Measurements from ENCODE around the gene AKR1C8.
A peak's percentile ranks its signal among the peaks of the same experiment; 100 is the strongest.
"Not testable (repeated sequence)": the region's sequence is repeated elsewhere in the genome, so short reads cannot be mapped to it uniquely, and the experiment has no call there.

The AKR1C8 gene

GRCh38 chr10:5184987-5185775 is at the start of gene AKR1C8:
Gene AKR1C8, minus strand, starts transcription at chr10:5185150. Its CDS starts 46 bp downstream, at chr10:5185104.
- DNase-seq, result no peak

- peak; percentile 6 to 36 for DNase-seq
Observed at GRCh38 chr10:5234106-5234860, 49.3 kb upstream of the AKR1C8 start.

- no peak for DNase-seq
Observed at GRCh38 chr10:5233324-5233723, 48.4 kb upstream of the AKR1C8 start.

GRCh38 chr10:5229019-5229418 is 44.1 kb upstream of the AKR1C8 start:
- no peak for DNase-seq

- not testable (repeated sequence) for DNase-seq
Observed at GRCh38 chr10:5222942-5223341, 38.0 kb upstream of the AKR1C8 start.

- DNase-seq, result no peak
Observed at GRCh38 chr10:5219262-5219661, 34.3 kb upstream of the AKR1C8 start.

DNA sequence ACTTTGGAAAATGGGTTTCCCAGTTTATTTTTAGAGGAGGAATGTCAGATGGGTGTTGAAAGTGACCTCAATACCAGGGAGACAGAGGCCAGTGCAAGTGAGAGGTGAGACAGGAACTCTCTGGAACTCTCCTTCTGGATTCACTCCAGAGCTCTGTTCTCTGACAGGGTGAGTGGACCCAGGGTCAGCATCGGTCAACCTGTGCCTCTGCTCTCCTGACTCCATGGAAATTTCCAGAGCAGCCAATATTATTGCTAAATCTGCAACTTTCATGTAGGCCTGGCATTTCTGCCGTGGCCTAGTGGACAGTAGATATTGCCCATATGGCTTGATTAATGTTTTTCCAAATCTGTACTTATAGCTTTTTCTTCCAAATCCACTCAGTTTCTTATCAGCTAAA is 31.9 kb upstream of the AKR1C8 start:
- DNase-seq, result no peak

DNA sequence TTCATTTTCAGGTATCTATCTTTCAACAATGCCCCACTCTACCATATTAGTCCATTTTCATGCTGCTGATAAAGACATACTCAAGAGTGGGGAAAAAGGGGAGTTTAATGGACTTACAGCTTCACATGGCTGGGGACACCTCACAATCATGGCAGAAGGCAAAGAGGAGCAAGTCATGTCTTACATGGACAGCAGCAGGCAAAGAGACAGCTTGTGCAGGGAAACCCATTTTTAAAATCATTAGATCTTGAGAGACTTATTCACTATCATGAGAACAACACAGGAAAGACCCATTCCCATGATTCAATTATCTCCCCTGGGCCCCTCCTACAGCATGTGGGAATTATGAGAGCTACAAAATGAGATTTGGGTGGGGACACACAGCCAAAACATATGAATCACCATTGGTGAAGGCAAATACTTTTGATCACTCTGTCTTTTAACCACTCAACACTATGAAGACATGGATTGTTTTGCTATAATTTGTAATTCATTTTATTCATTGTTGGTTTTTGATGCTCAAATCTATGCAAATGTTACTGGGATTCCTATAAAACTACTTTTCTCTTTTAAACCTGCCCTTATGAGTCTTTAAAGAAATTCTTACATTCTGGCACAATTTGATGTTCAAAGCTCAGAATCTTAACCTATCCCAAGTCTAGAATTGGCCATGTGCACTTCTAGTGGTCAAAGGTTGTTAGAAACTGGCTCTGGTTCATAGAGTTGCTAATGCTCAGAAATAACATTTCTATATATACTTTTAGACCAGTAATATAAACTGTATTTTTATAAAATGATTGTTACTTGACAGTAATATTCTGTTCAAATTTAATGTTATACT is 27.0 kb upstream of the AKR1C8 start:
- DNase-seq, result no peak

GRCh38 chr10:5210261-5210660 is 25.3 kb upstream of the AKR1C8 start:
- not testable (repeated sequence) for DNase-seq

DNA sequence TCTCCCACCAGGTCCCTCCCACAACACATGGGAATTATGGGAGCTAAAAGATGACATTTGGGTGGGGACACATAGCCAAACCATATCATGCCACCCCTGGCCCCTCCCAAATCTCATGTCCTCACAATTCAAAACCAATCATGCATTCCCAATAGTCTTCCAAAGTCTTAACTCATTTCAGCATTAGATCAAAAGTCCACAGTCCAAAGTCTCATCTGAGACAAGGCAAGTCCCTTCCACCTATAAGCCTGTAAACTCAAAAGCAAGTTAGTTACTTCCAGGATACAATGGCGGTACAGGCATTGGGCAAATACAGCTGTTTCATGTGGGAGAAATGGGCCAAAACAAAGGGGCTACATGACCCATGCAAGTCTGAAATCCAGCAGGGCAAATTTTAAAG is 24.8 kb upstream of the AKR1C8 start:
- DNase-seq, result not testable (repeated sequence)

DNA sequence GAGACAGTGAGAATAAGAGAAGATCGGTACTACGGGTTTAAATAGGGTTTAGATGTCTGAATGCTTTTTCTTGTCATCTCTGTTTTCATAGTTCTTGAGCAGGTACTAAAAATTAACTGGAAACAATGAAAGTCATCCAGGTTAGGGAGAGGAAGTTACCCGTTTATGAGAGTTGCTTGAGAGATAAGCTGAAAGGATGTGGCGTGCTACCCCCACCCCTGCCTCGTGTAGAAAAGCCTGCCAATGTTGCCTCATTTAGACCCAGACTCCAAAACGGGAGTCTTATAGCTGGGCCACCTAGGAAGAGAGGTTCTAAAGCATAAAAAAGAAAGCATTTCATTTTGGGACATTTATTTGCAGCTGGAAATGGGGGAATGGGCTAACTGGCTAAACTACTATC is 21.8 kb upstream of the AKR1C8 start:
- DNase-seq, result no peak

DNA sequence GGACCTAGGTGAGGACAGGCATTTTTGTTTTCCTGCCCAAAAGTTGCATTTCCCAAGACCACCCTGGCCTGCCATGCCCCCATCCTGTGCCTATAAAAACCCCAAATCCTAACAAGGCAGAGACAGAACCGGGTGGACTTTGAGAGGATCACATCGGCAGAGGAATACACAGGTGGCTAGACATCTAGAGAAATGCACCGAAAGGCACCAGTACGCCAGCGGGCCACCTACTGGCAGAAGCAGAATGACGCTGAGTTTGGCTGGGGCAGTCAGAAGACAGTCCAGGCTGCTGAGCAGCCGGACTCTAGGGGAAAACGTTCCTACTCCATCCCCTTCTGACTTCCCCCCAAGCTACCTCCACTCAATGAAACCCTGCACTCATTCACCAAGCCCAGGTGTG is 14.4 kb upstream of the AKR1C8 start:
- DNase-seq, result no peak

GRCh38 chr10:5198386-5198785 is 13.4 kb upstream of the AKR1C8 start:
- DNase-seq, result no peak

- DNase-seq, result no peak
Observed at GRCh38 chr10:5196702-5197113, 11.8 kb upstream of the AKR1C8 start, which contains the start of gene AKR1C4. Gene AKR1C4, plus strand, starts transcription at chr10:5196837. Its CDS starts 31 bp downstream, at chr10:5196868.

DNA sequence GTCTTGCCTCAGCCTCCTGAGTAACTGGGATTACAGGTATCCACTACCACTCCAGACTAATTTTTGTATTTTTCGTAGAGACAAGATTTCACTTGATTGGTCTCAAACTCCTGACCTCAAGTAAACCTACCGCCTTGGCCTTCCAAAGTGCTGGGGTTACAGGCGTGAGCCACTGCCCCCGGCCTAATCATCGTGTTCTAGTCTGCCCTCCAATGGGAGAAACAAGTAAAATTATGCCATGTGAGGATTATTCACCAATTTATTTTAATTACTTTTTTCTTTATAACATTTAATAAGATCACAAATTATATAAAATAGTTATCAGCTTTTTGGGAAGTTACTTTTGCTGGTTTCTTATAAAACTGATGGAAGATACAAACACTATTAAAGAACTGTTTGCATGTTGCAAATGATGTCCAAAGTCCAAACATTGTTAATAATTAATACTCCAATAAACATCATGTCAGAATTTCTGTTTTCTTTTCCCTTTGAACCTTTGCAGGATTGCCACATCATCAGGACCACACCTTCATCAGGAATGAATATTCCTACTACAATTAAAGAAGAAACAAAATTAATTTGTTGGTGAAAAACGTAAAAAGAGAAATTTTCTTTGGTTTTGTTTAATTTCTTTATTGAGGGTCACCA is 10.9 kb upstream of the AKR1C8 start:
- DNase-seq, result no peak

DNA sequence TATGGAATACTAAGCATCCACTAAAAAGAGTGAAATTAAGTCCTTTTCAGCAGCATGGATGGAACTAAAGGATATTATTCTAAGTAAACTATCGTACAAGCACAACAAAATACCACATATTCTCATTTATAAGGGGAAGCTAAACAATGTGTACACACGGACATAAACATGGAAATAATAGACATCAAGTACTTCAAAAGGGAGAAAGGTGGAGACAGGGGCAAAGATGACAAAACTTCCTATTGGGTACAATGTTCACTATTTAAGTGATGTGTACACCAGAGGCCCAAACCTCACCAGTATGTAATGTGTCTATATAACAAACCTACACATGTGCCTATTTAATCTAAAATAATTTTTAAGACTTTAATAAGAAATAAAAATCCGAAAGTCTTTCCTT is 9.5 kb upstream of the AKR1C8 start:
- DNase-seq, result no peak

DNA sequence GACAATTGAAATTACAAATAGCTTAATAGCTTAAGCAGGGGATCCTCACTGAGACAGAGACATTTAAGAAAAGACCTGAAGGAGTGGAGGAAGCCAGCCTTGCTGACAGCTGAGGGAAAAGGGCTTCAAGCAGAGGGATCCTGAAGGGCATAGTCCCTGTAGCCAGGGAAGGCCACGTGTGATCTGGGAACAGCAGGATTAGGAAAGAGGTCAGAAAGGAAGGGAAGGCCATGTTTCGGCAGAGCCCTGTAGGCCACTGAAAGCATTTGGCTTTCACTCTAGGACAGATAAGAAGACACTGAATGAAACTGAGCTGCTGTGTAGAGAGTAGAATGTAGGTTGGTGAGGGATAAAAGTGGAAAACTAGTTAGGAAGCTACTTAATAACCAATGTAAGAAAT is 3.4 kb upstream of the AKR1C8 start:
- no peak for DNase-seq

GRCh38 chr10:5187867-5188266 is 2.9 kb upstream of the AKR1C8 start:
- DNase-seq, result no peak

DNA sequence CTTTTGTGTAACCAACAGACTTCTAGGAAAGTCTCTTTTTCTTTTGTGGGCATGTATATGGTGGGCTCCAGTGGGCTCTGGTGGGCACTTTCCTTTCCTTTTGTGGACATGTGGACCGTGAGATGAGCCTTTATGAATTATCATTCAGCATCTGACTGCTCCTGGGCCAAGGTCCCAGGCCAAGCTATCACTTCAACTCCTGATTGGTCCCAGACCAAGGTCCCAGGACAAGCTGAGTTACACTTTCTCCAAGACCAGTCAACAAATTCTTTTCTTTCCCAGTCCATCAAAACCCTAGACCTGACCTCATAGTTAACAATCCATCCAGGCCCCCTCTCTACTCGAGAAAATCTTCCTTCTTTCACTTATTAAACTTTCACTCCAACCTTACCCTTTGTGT is 1.0 kb downstream of the AKR1C8 start:
- DNase-seq, result no peak

- not testable (repeated sequence) for DNase-seq
Observed at GRCh38 chr10:5180503-5180902, 4.4 kb downstream of the AKR1C8 start.

DNA sequence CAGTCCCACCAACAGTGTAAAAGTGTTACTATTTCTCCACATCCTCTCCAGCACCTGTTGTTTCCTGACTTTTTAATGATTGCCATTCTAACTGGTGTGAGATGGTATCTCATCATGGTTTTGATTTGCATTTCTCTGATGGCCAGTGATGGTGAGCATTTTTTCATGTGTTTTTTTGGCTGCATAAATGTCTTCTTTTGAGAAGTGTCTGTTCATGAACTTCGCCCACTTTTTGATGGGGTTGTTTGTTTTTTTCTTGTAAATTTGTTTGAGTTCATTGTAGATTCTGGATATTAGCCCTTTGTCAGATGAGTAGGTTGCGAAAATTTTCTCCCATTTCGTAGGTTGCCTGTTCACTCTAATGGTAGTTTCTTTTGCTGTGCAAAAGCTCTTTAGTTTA is 9.4 kb downstream of the AKR1C8 start:
- not testable (repeated sequence) for DNase-seq

- DNase-seq, result no peak
Observed at GRCh38 chr10:5168897-5169420, 16.0 kb downstream of the AKR1C8 start.
